NCI-H2171 treated with DMSO at 0.1 percent for 48 hours (cell line): ENCODE results near the gene RMND5B.

Source experiments
- DNase-seq: peaks from one replicate; lab custom pipeline; 2025; lab: John Stamatoyannopoulos, UW

RMND5B gene

GRCh38 chr5:178130234-178130575 lies 609 bp upstream of the RMND5B start:
- DNase-seq: peak; percentile 51

DNA sequence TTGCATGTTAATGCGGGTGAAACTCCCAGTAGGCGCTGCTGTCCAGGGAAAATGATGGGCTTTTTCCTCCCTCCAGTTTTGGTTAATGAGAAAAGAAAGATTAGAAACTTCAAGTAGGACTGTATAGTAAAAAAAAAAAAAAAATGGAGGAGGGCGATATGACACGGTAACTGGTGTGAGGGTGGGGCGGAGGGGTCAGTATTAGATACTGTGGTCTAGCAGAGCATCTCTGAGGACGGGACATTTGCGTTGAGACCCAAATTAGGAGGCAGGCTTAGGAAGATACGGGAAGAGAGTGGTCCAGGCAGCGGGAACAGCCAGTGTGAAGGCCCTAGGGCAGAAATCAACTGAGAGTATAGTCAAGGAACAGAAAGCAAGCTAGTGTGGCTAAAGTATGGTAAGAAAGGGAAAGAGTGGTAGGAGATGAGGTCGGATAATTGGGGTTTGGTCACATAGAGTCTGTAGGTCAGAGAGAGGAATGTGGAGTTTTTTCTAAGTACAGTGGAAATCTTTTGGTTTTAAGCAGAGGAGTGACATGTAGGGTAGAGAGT lies 707 bp downstream of the RMND5B start:
- no peak for DNase-seq

- no peak for DNase-seq
These were observed 6.2 kb downstream of the RMND5B start for GRCh38 chr5:178136990-178137389.

- no peak for DNase-seq
These were observed 7.2 kb downstream of the RMND5B start for GRCh38 chr5:178137991-178138390.

DNA sequence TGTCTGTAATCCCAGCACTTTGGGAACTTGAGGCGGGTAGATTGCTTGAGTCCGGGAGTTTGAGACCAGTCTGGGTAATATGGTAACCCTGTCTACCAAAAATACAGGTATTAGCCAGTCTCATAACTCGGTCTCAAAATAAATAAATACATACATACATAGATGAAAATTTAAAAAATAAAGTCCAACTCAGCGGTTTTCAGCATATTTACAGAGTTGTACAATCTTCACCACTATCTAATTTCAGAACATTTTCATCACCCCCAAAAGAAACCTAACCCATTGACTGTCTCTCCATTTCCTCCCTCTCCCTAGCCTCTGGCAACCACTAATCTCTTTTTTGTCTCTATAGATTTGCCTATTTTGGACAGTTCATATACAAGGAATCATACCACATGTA lies 10.7 kb downstream of the RMND5B start:
- DNase-seq: no peak

GRCh38 chr5:178142642-178143041 lies 11.8 kb downstream of the RMND5B start:
- no peak for DNase-seq

DNA sequence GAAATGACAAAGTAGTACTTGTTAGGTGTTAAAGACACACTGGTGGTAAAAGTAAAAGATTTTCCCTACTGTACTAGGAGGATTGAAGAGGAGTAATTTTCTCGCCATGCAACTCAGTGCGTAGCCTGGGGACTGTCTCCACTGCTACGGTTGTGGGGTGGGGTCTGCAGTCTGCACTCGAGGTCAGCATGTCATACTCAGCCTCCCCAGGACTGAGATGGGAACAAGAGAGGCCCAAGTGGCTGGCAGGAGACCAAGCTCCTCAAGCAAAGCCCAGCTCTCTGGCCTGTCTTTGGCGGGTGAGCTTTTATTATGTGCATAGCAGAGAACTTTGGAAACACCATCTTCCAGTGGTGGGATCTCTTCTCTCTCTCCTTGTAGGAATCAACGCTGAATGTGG lies 12.4 kb downstream of the RMND5B start:
- DNase-seq: no peak

DNA sequence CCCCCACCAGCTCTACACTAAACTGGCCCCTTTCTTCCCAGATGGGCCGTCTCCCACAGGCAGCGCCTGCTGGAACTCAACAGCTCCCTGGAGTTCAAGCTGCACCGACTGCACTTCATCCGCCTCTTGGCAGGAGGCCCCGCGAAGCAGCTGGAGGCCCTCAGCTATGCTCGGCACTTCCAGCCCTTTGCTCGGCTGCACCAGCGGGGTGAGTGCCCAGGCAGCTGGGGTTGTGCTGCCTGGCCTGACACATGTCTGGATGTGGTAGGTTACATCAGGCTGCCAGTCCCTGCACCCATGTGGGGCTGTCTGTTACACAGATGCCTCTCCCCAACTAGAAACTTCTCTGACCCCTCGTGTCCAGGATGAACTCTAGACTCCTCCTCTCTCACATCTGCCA lies 13.1 kb downstream of the RMND5B start:
- peak; percentile 16 for DNase-seq

DNA sequence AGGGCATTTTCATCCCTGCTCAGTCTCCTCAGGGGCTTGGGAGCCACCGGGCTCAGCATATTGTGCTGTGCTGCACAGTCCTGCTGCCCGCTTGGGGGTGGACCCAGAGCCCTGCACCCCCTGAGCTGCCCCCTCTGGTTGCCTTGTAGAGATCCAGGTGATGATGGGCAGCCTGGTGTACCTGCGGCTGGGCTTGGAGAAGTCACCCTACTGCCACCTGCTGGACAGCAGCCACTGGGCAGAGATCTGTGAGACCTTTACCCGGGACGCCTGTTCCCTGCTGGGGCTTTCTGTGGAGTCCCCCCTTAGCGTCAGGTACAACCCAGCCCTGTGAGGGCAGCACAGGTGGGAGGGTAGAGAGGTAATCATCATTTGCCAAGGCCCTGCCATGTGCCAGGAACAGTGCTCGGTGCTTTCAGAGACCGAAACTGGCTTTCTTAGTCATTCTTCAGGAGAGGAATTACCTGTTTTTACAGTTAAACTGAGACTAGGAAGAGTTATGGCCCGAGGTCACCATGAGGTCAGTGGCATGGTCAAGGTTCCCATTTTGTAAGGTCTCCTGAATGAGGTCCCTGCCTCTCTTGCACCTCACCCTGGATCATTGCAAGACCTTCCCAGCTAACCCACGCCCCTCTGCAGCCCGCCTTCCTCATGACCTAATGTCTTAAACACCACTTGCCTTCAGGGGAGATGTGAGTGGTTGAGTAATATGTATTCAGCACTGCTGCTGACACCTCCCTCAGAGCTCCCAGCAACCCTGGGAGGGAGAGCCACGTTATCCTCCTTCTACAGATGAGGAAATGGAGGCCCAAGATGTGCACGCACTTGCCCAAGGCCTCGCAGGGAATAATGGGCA lies 15.4 kb downstream of the RMND5B start:
- DNase-seq: peak; percentile 17

GRCh38 chr5:178147406-178147805 lies 16.6 kb downstream of the RMND5B start:
- DNase-seq: no peak

- DNase-seq: no peak
These were observed 18.6 kb downstream of the RMND5B start for GRCh38 chr5:178149199-178149932.

DNA sequence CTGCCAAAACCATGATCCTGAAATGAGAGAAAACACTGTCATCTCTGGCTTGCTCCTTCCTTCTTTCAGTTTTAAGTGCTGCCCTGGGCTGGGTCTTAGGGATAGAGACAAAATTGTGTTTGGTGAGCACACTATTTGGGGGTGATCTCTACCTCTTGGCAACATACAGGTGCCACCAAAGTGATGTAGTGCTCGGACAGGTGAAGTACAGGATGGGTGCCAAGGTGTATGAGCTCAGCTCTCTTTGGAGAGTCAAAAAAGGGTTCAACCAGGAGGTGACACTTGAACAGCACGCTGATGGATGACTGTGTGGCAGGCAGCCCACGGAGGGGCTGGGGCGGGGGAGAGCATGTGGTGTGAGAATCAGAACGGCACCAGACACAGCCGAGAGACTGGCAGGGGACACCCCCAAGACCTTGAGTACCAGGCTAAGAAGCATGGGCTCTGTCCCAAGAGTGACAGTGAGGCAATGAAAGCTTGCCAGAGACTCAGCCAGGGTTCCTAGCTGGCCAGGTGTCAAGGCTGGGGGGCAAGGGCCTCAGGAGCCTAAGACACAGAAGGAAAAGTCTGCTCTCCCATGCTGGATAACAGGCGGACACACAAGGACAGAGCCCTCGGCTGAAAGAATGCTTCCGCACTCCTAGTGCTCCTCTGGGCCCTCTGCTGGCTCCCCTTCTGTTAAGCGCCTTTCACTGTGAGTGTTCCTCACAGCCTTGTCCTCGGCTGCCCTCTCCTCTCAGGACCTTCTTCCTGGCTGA lies 20.3 kb downstream of the RMND5B start:
- DNase-seq: no peak

DNA sequence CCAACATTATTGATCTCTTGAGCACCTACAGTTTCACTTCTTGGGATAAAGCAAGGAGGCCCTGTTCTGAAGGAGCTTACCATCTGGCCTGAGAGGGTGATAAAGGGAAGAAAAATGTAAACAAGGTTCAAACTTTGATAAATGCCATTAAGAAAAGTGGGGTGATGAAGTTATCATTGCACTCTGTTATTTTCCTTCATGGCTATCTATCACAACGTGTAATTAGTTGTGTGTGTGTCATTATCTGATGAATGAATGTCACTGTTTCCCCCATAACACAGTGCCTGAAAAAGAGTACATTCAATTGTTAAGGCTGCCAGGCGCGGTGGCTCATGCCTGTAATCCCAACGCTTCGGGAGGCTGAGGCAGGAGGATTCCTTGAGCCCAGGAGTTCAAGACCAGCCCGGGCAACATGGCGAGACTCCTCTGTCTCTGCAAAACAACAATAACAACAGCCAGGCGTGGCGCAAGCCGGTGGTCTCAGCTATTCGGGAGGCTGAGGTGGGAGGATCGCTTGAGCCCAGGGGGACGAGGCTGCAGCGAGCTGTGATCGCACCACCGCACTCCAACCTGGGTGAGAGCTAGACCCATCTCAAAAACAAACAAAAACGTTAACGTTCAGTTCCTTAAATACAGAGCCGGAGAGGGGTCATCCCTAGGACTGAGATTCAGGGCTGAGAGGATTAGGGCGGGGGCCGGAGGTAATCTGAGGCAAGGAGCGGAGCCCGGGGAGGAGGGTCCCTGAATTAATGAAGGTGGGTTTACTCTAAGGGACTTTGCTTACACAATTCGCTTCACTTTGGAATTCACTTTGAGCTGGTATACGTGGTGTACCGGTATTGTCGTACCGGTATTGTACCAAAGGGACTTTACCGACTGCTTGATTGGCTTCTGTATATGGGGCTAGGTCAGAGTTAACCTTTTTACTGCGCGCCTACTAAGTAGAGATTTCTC lies 22.0 kb downstream of the RMND5B start:
- DNase-seq: no peak

DNA sequence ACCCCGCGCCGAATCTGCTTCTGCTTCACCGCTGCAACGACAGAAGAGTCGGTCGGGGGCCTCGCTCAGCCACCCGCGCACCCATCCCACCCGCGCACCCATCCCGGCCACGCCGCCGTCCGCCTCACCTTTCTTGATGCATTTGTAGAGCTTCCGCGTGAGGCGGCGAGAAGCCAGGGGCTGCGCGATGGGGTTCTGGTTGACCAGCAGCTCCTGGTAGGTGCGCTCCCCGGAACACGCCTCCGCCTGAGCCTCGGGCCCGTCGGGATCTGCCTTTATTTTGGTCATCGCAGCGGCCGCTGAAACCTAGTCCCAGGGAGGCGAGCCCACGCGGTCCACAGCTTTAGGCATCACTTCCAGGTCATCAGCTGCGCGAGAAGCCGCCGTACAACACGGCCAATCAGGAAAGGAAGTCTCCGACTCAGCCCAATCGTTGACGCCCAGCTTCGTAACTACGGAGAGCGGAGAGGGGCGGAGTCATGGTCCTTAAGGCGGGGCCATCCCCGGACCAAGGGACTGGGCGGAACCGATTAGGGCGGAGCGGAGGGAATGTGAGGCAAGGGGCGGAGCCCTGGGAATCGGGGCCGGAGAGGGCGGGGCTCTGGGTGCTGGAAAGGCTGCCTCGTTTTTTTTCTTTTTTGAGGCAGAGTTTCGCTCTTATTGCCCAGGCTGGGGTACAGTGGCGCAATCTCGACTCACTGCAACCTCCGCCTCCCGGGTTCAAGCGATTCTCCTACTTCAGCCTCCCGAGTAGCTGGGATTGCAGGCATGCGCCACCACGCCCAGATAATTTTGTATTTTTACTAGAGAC lies 22.9 kb downstream of the RMND5B start, which contains the start of gene NHP2:
NHP2 (minus strand) TSS at position 356 of the 811 bp plus-strand sequence; CDS start at position 288, 68 bp downstream.
- peak; percentile 92 for DNase-seq

DNA sequence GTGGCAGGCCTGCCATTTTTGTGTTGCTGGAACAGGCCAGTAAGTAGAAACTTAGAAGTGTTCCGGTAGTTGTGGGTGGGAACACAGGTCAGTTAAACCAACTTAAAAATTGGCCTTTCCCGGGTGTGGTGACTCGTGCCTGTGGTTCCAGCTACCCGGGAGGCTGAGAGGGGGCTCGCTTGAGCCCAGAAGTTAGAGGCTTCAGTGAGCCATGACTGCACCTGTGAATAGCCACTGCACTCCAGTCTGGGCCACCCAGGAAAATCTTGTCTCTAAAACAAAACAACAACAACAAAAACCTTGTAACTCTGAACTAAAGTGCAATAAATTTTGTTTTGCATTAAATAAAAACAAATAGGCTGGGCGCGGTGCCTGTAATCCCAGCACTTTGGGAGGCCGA lies 24.3 kb downstream of the RMND5B start:
- no peak for DNase-seq

GRCh38 chr5:178160176-178160575 lies 29.4 kb downstream of the RMND5B start:
- no peak for DNase-seq

DNA sequence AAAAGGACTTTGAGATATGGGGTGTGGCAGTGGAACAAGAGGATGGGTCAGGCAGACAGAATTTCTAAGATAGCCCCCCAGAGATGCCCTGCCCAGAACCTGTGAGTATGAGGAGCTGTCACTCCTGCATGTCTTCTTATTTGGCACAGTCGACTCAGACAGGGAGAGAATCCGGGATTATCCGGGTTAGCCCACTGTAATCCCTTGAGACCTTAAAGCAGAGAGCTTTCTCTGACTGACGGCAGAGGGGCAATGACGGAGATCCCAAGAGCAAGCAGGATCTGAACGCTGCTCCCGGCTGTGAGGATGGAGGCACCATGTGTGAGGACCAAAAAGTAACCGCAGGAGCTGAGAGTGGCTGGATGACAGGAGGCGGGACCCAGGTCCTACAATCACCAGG lies 31.7 kb downstream of the RMND5B start:
- DNase-seq: no peak

DNA sequence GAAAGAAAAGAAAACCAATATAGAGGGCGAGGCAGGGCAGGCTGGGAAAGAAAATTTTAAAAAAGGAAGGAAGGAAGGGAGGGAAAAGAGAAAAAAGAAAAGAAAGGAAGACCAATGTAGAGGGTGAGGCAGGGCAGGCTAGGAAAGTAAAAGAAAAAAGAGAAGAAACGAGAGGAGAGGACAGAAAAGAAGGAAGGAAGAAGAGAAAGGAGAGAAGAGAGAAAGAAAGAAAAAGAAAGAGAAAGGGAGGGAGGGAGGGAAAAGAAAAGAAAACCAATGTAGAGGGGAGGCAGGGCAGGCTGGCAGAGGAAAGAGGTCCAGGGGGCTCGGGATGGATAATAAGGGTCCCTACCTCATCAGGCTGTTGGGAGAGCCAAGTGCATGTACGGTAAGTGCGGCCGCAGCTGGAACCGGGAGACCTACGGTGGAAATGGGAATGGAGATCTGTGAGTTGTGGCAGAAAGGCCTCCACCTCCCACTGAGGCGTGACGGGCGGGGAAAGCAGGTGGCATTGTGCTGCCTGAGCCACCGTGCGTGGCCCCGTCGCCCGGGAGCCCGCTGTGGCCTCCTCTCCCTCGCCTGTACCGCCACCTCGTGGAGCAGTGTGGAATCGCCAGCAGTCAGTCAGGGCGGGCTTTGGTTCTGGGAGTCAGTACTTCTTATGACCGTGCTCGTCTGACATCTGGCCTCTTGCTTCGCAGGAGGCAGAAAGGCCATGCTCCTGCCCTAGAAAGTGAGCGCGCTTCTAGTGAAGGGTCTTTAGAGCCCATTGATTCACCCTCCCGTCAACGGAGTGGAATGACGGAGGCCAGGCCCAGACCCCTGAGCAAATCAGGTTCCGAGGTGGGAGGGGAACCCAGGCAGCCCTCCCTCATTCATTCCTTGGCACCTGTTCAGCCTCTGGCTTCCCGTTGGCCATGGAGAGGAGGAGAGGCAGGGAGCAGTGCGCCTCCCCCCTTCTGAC lies 33.2 kb downstream of the RMND5B start:
- DNase-seq: peak; percentile 73

- DNase-seq: no peak
These were observed 34.8 kb downstream of the RMND5B start for GRCh38 chr5:178165581-178165980.
